ENCODE data around the gene ABHD17A.
A peak's percentile ranks its signal among the peaks of the same experiment; 100 is the strongest.

Gene ABHD17A

GRCh38 chr19:1885398-1886119 is at the start of gene ABHD17A:
ABHD17A (minus strand) TSS chr19:1885496; CDS start chr19:1881566, 3,930 bp downstream.
- DNase-seq, result peak; percentile 77

DNA sequence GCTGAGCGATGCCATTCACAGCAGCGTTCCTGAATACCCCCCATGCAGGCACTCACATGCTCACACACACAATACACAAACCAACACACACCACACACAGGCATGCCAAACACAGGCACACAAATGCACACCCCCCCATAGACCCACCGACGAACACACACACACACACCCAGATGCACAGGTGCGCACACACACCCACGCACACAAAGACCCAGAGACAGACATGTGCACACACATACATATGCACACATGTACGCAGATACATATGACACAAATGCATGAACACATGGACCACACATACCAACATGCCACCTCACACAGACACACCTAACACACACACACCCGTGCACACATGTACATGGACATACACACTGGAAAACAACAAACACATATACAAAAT is 48.6 kb upstream of the ABHD17A start:
- DNase-seq, result no peak

DNA sequence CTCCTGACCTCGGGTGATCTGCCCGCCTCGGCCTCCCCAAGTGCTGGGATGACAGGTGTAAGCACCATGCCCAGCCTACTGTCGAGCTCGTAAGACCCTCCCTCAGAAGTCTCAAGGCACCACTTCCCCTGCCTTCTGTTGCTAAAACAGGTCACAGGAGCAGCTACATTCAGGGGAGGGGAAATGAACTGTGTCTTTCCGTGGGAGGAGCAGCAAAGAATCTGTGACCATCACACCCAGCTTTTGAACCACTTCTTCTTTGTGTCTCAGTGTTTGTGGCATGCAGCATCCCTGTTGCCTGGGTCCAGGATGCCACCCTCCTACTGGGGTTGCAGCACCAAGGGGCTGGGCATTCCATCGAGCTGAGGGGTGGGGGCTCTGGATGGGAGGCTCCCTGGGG is 47.9 kb upstream of the ABHD17A start:
- no peak for DNase-seq

GRCh38 chr19:1932395-1932794 is 47.1 kb upstream of the ABHD17A start:
- no peak for DNase-seq

- no peak for DNase-seq
These were observed 46.1 kb upstream of the ABHD17A start for GRCh38 chr19:1931445-1931844.

- DNase-seq, result peak; percentile 21
These were observed 43.9 kb upstream of the ABHD17A start for GRCh38 chr19:1929021-1929742.

- no peak for DNase-seq
These were observed 40.2 kb upstream of the ABHD17A start for GRCh38 chr19:1925544-1925943.

DNA sequence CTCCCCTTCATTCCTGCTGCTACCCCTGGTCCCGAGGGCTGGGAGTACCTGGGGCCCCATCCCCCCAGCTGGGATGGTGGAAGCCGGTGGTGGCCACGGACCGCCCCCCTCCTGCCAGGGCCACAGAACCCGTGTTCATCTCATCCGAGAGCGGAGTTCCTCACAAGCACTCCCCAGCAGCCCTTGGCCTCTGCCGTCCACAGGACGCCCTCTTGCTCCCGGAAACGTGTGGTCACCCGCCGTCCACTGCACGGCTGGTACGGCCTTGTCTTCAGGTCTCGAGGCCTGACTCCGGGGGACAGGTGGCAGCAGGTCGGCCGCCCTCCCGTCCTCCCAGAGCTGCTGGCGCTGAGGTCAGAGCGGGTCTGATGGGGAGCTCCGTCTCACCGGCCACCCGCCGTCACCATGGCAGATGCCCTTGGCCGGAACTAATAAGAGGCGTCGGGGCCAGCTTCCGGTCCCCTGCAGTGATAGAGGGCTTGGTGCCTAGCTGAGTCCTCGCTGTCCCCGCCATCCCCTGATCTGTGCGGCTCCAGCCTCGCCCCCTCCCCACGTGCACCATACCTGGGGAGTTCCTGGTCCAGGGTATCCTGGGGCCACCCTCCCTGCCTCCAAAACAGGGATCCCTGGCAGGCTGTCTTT is 39.1 kb upstream of the ABHD17A start:
- no peak for DNase-seq

DNA sequence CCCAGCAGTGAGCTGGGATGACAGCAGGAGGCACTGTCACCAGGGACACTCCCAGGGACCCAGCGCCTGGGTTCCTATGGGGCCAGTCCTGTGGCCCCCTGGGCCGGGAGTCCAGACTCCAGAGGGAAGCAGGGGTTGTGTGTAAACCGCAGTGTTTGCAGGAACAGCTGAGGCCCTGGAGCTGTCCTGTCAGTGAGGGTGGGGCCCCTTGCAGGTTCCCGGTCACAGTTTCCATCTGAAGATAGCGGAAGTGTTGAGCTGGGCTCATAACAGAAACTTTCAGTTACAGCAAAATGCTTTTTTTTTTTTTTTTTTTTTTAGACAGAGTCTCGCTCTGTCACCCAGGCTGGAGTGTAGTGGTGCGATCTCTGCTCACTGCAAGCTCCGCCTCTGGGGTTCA is 38.0 kb upstream of the ABHD17A start:
- DNase-seq, result no peak

DNA sequence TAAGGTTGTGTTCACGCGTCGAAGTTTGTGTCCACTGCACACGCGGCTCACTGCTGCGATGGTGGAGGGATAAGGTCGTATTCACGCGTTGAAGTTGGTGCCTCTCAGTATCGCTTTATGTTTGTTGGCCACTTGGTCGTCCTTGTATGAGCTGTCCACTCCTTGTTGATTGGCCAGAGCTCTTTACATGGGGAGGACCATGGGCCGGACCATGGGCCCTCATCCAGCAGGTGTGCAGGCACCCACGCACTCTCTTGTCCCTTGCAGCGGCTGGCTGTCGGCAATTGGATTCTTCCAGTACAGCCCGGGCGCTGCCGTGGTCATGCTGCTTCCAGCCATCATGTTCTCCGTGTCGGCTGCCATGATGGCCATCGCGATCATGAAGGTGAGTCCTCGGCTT is 37.5 kb upstream of the ABHD17A start:
- no peak for DNase-seq

DNA sequence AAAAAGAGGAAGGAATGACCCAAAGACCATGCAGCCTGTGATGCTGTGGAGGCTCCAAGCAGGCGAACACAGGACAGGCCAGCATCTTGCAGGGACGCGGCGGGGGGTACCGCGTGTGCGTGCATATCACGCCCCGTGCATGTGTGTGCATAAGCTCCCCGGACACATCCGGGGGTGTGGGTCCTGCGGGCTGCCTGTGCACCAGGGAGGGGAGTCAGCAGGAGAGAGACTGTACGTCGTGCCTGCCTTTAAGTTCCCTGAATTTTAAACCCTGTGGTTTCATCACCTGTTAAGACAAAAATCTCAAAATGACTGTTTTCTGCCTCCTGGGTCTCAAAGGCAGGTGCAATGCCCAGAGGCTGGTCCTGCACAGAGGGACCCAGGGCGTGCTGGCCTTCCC is 36.5 kb upstream of the ABHD17A start:
- DNase-seq, result no peak

DNA sequence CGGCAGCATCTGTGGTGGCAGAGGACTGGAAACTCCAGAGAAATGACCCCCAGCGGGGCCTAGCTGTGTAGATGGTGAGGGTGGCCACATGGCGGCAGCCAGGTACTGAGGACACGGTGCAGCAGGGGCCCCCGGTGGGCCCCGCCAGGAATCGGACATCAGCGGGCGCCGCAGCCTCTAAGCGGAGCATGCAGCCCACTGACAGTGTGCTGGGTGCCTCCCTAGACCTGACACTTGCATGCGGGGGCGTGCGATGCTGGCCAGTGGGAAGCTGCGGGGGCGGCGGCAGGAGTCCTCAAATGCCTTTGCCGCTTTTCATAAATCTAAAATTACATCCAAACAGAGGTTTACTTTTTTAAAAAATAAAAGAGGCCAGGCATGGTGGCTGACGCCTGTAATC is 36.0 kb upstream of the ABHD17A start:
- no peak for DNase-seq

DNA sequence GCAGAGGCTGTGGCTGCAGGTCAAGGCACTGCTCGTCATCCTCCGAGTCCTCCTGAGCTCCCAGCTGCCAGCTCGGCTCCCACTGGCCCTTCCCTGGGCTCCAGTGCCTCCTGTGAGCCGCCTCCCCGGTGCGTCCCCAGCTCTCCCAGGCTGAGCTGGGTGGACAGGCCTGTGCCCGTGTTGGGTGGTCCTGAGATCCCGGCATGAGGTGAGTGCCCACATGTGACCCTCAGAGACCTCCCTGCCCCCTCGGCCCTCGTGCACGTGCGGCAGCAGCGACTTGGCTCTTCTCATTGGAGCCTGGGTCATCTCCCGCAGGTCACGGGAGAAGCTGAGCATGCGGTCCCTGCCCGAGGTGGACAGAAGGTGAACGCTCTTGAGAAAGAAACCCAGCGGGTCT is 35.3 kb upstream of the ABHD17A start:
- no peak for DNase-seq

DNA sequence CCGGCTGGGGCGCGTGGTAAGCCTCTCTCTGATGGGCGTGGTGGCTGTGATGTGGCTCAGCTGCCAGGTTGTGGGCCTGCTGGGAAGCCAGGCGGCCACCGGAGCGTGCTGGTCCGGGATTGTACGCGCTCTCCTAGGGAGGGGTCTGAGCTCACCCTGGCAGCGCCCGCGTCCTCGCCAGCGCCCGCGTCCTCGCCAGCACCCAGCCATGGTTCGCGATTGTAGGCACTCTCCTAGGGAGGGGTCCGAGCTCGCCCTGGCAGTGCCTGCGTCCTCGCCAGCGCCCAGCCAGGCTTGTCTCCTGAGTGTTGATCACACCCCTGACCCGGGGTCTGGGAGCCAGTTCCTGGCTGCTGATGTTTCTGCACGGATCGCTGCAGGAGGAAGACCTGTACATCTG is 33.7 kb upstream of the ABHD17A start:
- no peak for DNase-seq

DNA sequence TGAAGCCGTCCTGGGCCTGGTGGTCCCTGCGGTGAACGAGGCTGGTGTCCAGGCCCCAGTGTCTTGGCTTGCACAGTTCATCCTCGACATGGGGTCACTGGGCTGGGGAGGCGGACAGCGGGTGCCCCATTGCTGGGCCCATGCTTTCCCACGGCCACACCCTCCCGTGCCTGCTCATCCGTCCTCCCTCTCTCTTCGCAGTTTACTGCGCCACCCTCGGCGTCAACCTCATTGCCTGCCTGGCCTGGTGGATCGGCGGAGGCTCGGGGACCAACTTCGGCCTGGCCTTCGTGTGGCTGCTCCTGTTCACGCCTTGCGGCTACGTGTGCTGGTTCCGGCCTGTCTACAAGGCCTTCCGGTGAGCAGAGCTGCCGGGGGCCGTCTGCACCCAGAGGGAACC is 32.6 kb upstream of the ABHD17A start:
- no peak for DNase-seq

DNA sequence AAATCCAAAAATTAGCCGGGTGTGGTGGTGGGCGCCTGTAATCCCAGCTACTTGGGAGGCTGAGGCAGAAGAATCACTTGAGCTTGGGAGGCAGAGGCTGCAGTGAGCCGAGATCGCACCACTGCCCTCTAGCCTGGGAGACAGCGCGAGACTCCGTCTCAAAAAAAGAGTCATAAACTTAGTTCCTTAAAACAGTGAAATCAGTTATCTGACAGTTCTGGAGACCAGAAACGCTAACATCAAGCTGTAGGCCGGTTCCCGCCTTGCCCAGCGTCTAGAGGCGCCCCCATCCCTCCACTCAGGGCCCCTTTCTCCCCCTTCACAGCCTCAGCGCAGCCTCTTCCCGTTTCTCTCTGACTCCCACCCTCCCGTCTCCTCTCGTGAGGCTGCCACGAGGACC is 31.9 kb upstream of the ABHD17A start:
- DNase-seq, result no peak

GRCh38 chr19:1914826-1915341 is 29.6 kb upstream of the ABHD17A start:
- DNase-seq, result no peak

GRCh38 chr19:1913781-1914577 is 28.7 kb upstream of the ABHD17A start:
- no peak for DNase-seq

DNA sequence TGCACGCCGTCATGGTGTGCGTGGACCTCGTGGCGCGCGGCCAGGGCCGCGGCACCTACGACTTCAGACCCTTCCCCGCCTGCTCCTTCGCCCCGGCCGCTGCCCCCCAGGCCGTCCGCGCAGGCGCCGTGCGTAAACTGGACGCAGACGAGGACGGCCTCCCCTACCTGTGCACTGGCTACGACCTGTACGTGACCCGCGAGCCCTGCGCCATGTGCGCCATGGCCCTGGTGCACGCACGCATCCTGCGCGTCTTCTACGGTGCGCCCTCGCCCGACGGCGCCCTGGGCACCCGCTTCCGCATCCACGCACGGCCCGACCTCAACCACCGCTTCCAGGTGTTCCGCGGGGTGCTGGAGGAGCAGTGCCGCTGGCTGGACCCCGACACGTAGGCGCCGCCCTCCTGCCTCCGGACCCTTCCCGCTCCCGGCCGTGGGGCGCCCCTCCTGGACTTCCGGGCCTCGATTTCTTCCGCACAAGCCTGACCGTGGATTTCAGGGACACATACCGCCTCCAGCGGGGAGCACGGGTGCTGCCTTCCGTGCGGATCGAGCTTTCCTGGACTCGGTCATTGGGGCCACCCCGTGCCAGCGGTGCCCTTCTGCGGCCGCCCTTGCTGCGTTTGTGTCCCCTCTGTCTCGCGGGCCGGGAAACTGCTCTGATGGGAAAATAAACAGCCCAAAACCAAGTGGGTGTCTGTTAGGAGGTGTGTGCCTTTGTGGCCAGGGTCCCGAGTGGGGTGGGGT is 27.6 kb upstream of the ABHD17A start:
- DNase-seq, result no peak

- no peak for DNase-seq
These were observed 26.7 kb upstream of the ABHD17A start for GRCh38 chr19:1911995-1912394.

- DNase-seq, result no peak
These were observed 25.8 kb upstream of the ABHD17A start for GRCh38 chr19:1911098-1911497.

DNA sequence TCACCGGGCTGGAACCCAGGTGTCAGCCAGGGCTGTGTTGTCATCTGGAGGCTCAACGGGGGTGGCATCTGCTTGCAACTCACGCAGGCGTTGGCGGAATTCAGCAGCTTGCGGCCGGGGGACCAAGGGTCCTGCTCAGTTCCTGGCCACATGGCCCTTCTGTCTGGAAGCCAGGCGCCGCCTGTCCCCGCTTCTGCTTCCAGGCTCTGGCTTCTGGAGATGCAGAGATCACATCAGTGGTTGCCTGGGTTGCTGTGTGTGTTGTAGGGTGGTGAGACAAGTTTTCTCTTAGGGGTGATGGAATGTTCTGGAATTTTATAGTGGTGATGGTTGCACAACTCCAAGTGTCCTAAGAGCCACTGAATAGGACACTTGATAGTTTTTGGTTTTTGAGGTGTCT is 24.9 kb upstream of the ABHD17A start:
- DNase-seq, result no peak

DNA sequence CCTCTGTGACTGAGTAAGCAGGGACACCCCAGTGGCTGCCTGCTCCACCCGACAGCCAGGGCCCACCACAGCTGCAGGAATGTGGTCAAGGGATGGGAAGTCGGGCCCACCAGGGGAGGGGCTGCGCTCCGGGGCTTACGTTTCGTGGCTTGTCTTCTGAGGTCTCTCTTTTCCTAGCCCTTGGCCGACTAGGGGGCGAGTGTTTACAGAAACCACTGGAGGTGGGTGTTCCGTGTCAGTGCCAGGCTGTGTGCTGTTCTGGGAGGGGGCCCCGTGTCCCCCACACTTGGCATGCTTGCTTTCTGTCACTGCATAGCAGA is 24.4 kb upstream of the ABHD17A start:
- no peak for DNase-seq
